Endothelial cell (in vitro differentiated cells): Measurements from ENCODE around the gene MXI1. TPM values are rescaled to one million over a fixed set of nuclear protein-coding genes. Genes with fewer than 3 reads are reported as not detected.

Experiments
- DNase-seq: peaks from one replicate; pipeline ENCODE4 v3.0.0; 2021; ENCODE audit warnings: low spot score
- H3K27ac Mint-ChIP-seq: one replicate; pipeline ENCODE4 v1.8.0; 2021; ENCODE audit warnings: mixed read lengths, inconsistent platforms; ENCODE audit not compliant: unreplicated experiment
- H3K27me3 Mint-ChIP-seq: one replicate; pipeline ENCODE4 v1.8.0; 2021; ENCODE audit warnings: mild to moderate bottlenecking, moderate library complexity, mixed read lengths, inconsistent platforms; ENCODE audit not compliant: unreplicated experiment
- H3K36me3 Mint-ChIP-seq: one replicate; pipeline ENCODE4 v1.8.0; 2021; ENCODE audit warnings: mild to moderate bottlenecking, low read depth, mixed read lengths, inconsistent platforms; ENCODE audit not compliant: unreplicated experiment
- H3K4me1 Mint-ChIP-seq: one replicate; pipeline ENCODE4 v1.8.0; 2021; ENCODE audit warnings: mild to moderate bottlenecking, mixed read lengths, inconsistent platforms; ENCODE audit not compliant: unreplicated experiment
- H3K4me3 Mint-ChIP-seq: one replicate; pipeline ENCODE4 v1.8.0; 2021; ENCODE audit warnings: mild to moderate bottlenecking, mixed read lengths, inconsistent platforms; ENCODE audit not compliant: unreplicated experiment
- H3K9me3 Mint-ChIP-seq: one replicate; pipeline ENCODE4 v1.8.0; 2021; ENCODE audit warnings: mixed read lengths, inconsistent platforms; ENCODE audit not compliant: unreplicated experiment
- total RNA-seq: library from RNA; stranded (reverse); fragmentation: NEBNext Ultra II Directional; extraction: Animal tissue kit (Norgen Biotek cat#: 25700); gene quantifications from one replicate; pipeline ENCODE4 v1.2.1, GENCODE V29; 2021; ENCODE audit not compliant: unreplicated experiment
- TF ChIP-seq, protein P1 (sequence below): fragments of 200-600 bp; sonication (generic); IDR thresholded peaks from one replicate; pipeline ENCODE4 v1.5.0; 2021; ENCODE audit warnings: antibody characterized with exemption; ENCODE audit not compliant: unreplicated experiment

MXI1 gene
- total RNA-seq, 1 donor from 2014 or later = 10.3 TPM

DNA sequence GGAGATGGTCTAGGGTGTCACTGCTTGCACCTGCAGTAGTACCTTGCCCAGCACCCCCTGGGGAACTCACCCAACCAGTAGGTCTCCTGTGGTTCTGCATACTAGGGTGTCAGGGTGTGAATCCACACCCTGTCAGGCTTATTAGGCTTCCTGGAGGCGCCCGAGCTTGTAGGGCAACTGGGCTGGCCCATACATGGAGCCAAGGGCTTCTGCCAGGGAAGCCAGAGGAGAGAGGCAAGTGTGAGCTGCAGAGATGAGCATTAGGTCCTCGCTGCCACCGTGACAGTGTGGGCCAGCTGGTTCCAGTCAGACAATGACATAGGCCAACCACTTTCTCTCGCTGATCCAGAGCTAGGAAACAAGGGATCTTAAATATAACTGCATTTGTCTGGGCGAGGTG lies 11.2 kb downstream of the MXI1 start:
- no peak overlapping the region for H3K4me3 Mint-ChIP-seq
- H3K4me1 Mint-ChIP-seq = peaks cover 31% of the 10 kb centered on the region
- no peak for DNase-seq
- TF ChIP-seq, protein P1, sequence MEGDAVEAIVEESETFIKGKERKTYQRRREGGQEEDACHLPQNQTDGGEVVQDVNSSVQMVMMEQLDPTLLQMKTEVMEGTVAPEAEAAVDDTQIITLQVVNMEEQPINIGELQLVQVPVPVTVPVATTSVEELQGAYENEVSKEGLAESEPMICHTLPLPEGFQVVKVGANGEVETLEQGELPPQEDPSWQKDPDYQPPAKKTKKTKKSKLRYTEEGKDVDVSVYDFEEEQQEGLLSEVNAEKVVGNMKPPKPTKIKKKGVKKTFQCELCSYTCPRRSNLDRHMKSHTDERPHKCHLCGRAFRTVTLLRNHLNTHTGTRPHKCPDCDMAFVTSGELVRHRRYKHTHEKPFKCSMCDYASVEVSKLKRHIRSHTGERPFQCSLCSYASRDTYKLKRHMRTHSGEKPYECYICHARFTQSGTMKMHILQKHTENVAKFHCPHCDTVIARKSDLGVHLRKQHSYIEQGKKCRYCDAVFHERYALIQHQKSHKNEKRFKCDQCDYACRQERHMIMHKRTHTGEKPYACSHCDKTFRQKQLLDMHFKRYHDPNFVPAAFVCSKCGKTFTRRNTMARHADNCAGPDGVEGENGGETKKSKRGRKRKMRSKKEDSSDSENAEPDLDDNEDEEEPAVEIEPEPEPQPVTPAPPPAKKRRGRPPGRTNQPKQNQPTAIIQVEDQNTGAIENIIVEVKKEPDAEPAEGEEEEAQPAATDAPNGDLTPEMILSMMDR = no peak
- H3K9me3 Mint-ChIP-seq = no peaks in the 10 kb centered on the region
- no peaks in the 10 kb centered on the region for H3K36me3 Mint-ChIP-seq
- H3K27ac Mint-ChIP-seq = no peak overlapping the region
- H3K27me3 Mint-ChIP-seq = peaks cover 11% of the 10 kb centered on the region

DNA sequence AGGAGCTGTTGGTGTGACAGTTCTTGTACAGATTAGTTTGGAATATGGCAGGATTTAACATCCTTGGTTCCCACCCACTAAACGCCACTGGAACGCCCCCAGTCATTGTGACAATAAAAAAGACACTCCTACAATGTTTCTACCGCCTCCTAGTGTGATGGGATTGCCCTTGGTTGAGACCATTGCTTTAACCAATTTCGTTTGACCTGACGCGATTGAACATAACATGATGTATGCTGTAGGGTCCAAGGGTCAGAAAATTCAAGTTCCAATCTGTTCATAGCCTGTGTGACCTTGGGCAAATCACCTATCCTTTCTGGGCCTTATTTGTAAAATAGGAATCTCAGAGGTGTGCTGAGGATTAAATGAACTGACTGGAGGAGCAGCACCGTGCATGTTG lies 12.5 kb downstream of the MXI1 start:
- no peaks in the 10 kb centered on the region for H3K9me3 Mint-ChIP-seq
- H3K4me3 Mint-ChIP-seq = no peak overlapping the region
- peaks cover 31% of the 10 kb centered on the region for H3K4me1 Mint-ChIP-seq
- TF ChIP-seq, protein P1 = no peak
- H3K36me3 Mint-ChIP-seq = no peaks in the 10 kb centered on the region
- H3K27me3 Mint-ChIP-seq = peaks cover 13% of the 10 kb centered on the region
- no peak overlapping the region for H3K27ac Mint-ChIP-seq
- no peak for DNase-seq

DNA sequence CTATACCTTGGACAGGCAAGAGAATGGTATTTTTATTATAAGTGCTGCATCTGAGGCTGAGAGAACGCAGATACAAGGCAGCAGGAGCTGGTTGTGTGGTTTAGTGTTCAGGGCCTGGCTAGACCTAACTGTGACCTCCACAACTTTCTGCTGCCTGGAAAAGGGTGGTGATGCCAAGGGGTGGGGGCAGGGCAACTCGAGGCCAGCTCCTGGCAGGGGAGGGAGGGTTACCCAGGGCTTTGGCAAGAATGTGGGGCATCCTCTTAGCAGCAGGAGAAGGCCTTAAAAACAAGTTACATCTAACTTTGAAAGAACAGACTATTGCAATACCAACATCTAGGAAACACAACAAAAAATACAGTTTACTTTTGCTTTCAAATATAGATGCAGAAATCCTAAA lies 13.0 kb downstream of the MXI1 start:
- no peak for DNase-seq
- no peaks in the 10 kb centered on the region for H3K9me3 Mint-ChIP-seq
- TF ChIP-seq, protein P1 = no peak
- H3K36me3 Mint-ChIP-seq = peaks cover 5% of the 10 kb centered on the region
- H3K27ac Mint-ChIP-seq = no peak overlapping the region
- peaks cover 35% of the 10 kb centered on the region for H3K4me1 Mint-ChIP-seq
- H3K27me3 Mint-ChIP-seq = peaks cover 13% of the 10 kb centered on the region
- H3K4me3 Mint-ChIP-seq = no peak overlapping the region

DNA sequence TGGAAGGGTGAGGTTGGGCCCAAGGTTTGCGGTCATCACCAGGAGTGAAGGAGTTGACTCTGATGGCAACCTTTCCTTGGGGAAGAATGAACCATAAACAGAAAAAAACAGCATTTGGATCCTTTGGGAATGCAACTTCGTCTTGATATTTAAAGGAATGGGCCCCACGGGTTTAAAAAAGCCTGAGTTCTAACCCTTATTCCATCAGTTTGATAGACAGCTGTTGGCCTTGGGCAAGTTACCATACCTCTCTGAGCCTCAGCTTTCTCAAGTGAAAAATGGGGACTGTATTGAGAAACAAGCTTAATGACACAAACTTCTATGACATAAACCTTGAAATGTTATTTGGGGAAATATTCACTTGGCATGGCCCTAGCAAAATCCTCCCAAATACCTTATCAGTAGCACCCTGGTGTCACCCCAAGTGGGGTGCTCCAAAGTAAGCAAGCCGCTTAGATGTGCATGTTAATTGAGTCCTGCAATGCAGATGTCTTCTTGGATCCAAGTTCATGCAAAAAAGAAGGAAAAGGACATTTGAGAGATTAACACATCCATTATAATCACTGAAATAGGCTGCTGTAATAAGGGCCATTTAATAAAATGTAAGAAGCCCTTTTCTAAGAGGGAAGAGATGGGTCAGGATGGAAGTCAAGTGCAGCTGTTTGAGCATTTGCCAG lies 13.8 kb downstream of the MXI1 start:
- Mint-ChIP-seq H3K9me3 (no peaks in the 10 kb centered on the region), H3K4me3 (no peak overlapping the region), H3K27ac (no peak overlapping the region), H3K4me1 (peaks cover 37% of the 10 kb centered on the region), H3K36me3 (peaks cover 7% of the 10 kb centered on the region), H3K27me3 (peaks cover 11% of the 10 kb centered on the region)
- TF ChIP-seq, protein P1 = no peak
- no peak for DNase-seq

DNA sequence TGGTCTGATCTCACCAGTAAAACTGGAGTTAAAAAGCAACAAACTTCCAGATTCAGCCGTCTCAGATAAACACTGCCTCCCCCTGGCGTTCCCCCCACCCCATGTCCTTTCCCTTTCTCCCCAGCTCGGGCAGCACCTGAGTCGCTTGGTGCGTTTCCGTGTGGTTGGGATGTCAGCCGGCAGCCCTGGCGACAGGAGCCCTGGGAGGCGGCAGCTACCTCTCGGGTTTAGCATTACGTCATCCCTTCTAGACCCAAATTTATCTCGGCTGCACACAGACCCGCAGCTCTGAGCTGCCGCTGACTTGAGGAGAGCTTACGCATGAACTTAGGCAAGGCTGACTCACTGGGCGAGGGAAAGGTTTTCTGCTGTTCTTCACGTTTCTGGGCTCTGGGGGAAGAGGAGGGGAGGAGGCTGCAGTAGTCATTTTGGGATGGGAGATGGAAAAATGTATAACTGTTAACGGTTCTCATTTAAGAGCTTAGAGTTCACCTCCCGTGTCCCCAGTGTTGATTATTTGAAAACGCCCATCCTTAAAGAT lies 14.4 kb downstream of the MXI1 start:
- peaks cover 37% of the 10 kb centered on the region for H3K4me1 Mint-ChIP-seq

More for the DNA sequence above, 14.4 kb downstream of the MXI1 start:
- H3K27me3 Mint-ChIP-seq = peaks cover 11% of the 10 kb centered on the region
- H3K36me3 Mint-ChIP-seq = peaks cover 7% of the 10 kb centered on the region
- H3K9me3 Mint-ChIP-seq = no peaks in the 10 kb centered on the region
- peak overlapping the region; percentile 33 for H3K4me3 Mint-ChIP-seq
- H3K27ac Mint-ChIP-seq = no peak overlapping the region
- TF ChIP-seq, protein P1 = no peak
- DNase-seq = peak; percentile 18
